VCaP (cell line): ENCODE data around the gene ZNF608.

Experiments used
- H3K27ac ChIP-seq: fragments of 450-650 bp; 2 replicates; pipeline ENCODE4 v1.5.1; 2017
- CTCF ChIP-seq: fragments of 450-650 bp; conservative IDR thresholded peaks from 2 replicates; pipeline ENCODE4 v1.5.1; 2017; ENCODE audit warnings: mild to moderate bottlenecking, moderate library complexity

Gene ZNF608

GRCh38 chr5:124740071-124740470, 6.4 kb downstream of the ZNF608 start:
- no peak for TF ChIP-seq CTCF
- H3K27ac ChIP-seq, result no peak overlapping the region

- no peak overlapping the region for H3K27ac ChIP-seq
- TF ChIP-seq CTCF, result no peak
Measured at GRCh38 chr5:124739634-124740025, 6.8 kb downstream of the ZNF608 start.

- TF ChIP-seq CTCF, result no peak
- no peak overlapping the region for H3K27ac ChIP-seq
Measured at GRCh38 chr5:124738681-124739633, 7.5 kb downstream of the ZNF608 start.

- no peak for TF ChIP-seq CTCF
- H3K27ac ChIP-seq, result no peak overlapping the region
Measured at GRCh38 chr5:124737651-124738050, 8.8 kb downstream of the ZNF608 start.

- TF ChIP-seq CTCF, result no peak
- H3K27ac ChIP-seq, result no peak overlapping the region
Measured at GRCh38 chr5:124736805-124737188, 9.6 kb downstream of the ZNF608 start.

GRCh38 chr5:124736082-124736804, 10.2 kb downstream of the ZNF608 start:
- no peak overlapping the region for H3K27ac ChIP-seq
- TF ChIP-seq CTCF, result no peak

GRCh38 chr5:124735169-124735858, 11.1 kb downstream of the ZNF608 start:
- 0 out of 2 replicates have a peak overlapping the region, but pooled peaks have one; percentile 1 for H3K27ac ChIP-seq
- TF ChIP-seq CTCF, result no peak
